Measurements from ENCODE around the gene PLXNA4. TPM values are rescaled to one million over a fixed set of nuclear protein-coding genes. Genes with fewer than 3 reads are reported as not detected.

Gene PLXNA4
- total and polyA plus RNA-seq, 3 experiments from 2014 or later: 0.02 to 0.05 TPM; not detected in 1

DNA sequence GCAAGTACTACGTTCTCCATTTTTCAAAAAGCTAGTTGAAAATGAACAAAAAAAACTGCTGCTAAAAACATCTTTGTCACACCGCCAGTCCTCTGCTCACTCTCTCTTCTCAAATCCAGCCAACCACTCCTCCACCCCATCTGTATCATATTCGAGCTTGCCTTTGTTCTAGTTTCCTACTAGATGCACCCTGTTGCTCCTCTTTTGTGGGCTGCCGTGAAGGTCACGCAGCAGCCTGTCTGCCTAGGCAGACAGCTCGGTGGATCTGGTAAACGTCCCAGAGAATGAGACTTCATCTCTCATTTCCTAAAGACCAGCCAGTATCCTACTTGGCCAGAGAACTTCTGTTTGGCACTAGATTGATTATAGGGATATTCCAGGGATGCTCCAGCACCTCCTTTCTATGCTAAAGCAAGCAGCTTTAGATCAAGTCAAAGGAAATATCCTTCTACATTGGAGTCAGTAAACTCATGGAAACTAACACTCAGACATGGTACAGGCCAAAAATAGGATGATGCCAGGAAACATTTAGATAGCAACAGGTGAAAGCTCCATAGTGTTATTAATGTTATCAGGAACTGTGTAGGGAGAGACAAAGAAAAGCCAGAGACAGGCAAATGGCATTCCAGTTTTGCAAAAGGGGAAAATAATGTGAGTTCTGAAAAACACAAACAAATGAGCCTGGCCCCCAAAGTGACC is 8.7 kb upstream of the PLXNA4 start:
- H3K9me3 Mint-ChIP-seq: no peaks in the 10 kb centered on the region
- no peak overlapping the region for H3K4me3 ChIP-seq (ENCODE audit: low read length)
- CTCF ChIA-PET: interaction anchor here (1.4 kb wide), 1 partner anchor 191 kb away, joined by 7 read pairs; no protein-coding TSS in a partner anchor
- DNase-seq: no peak
- H3K4me1 Mint-ChIP-seq: no peaks in the 10 kb centered on the region
- H3K27me3 ChIP-seq (ENCODE audit: insufficient read depth, low read length, poor library complexity, severe bottlenecking): no peaks in the 10 kb centered on the region
- POLR2A ChIA-PET: no interaction called here
- peaks cover 12 to 46% of the 10 kb centered on the region in 2 donors for H3K27me3 Mint-ChIP-seq
- H3K27ac Mint-ChIP-seq: no peak overlapping the region
- no peak overlapping the region for H3K4me3 Mint-ChIP-seq
- H3K36me3 Mint-ChIP-seq: no peaks in the 10 kb centered on the region
- no peaks in the 10 kb centered on the region for H3K36me3 ChIP-seq (ENCODE audit: insufficient read depth, low read length)
- no peaks in the 10 kb centered on the region for H3K4me1 ChIP-seq (ENCODE audit: insufficient read depth, low read length)
- H3K9me3 ChIP-seq (ENCODE audit: low read length): no peaks in the 10 kb centered on the region
- H3K27ac ChIP-seq (ENCODE audit: low read depth, low read length): no peak overlapping the region

DNA sequence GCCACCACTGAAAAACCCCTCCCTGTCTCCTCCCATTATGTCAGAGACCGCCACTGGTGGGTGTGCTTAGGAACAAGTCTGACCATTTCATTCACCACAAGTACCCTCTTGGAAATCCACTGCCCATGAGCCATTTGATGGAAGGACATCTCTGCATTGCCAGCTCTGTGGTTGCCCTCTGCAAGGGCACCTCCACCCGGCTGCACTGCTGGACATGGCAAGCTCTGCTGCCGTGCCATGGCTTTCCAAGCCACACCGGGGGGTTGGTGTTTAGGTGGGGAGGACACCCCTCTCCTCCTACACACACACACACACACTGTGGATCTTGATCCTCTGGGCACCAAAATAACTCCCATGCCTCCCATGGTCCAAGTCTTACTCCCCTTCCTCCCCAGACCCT is 5.2 kb upstream of the PLXNA4 start:
- Mint-ChIP-seq H3K27me3 (peaks cover 29 to 51% of the 10 kb centered on the region in 2 donors), H3K4me3 (no peak overlapping the region), H3K4me1 (peaks cover 0 to 10% (median 7%) of the 10 kb centered on the region in 3 donors), H3K36me3 (no peaks in the 10 kb centered on the region), H3K9me3 (no peaks in the 10 kb centered on the region), H3K27ac (peak overlapping the region in 1 of 8 donors; percentile 93)
- no peak for DNase-seq
- no peak overlapping the region for H3K4me3 ChIP-seq (ENCODE audit: low read length)
- no peaks in the 10 kb centered on the region for H3K4me1 ChIP-seq (ENCODE audit: insufficient read depth, low read length)
- no peaks in the 10 kb centered on the region for H3K36me3 ChIP-seq (ENCODE audit: insufficient read depth, low read length)
- ChIA-PET POLR2A (no interaction called here), CTCF (interaction anchor here (0.8 to 4.7 kb wide), 12 partner anchors 8 to 272 kb away, joined by 3 to 80 read pairs (median 4); no protein-coding TSS in a partner anchor)
- H3K9me3 ChIP-seq (ENCODE audit: low read length): no peaks in the 10 kb centered on the region
- peaks cover 8% of the 10 kb centered on the region for H3K27me3 ChIP-seq (ENCODE audit: insufficient read depth, low read length, poor library complexity, severe bottlenecking)
- no peak overlapping the region for H3K27ac ChIP-seq (ENCODE audit: low read depth, low read length)

DNA sequence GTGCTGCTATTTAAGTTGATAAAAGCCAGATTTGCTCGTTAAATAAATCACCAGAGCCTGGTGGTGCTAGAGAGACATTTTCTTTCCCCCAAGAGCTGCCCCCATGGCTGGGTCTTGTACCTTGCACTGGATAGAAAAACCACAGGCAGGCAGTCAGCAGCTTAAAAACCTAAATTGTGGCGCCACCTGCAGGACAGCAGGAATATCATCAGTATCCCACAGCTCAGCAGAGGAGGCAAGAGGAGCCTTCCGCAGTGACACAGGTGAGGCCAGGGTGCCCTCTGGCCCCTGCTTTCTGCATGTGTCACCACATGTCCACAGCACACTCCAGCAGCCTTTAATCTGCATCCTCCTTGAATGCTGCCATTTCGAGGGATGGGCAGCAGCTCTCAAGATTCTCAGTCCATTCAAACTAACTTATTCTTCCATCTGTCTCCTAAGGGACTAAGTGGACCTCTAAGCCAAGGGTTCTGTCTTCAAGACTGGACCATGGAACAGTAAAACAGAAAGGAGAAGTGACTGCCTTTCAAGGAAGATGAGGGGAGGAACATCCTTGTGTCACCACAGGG is 4.5 kb upstream of the PLXNA4 start:
- Mint-ChIP-seq H3K27me3 (peaks cover 31 to 47% of the 10 kb centered on the region in 2 donors), H3K36me3 (no peaks in the 10 kb centered on the region), H3K4me1 (peaks cover 2 to 13% (median 9%) of the 10 kb centered on the region in 3 donors), H3K27ac (no peak overlapping the region), H3K9me3 (no peaks in the 10 kb centered on the region), H3K4me3 (no peak overlapping the region)
- H3K36me3 ChIP-seq (ENCODE audit: insufficient read depth, low read length): no peaks in the 10 kb centered on the region
- ChIA-PET CTCF (interaction anchor here (0.7 to 4.7 kb wide), 24 partner anchors 9 to 1737 kb away, joined by 3 to 80 read pairs (median 4); no protein-coding TSS in a partner anchor), POLR2A (no interaction called here)
- peaks cover 10% of the 10 kb centered on the region for H3K27me3 ChIP-seq (ENCODE audit: insufficient read depth, low read length, poor library complexity, severe bottlenecking)
- DNase-seq: peak; percentile 52 to 71 (median 61)
- H3K4me1 ChIP-seq (ENCODE audit: insufficient read depth, low read length): peaks cover 2% of the 10 kb centered on the region
- no peaks in the 10 kb centered on the region for H3K9me3 ChIP-seq (ENCODE audit: low read length)
- no peak overlapping the region for H3K4me3 ChIP-seq (ENCODE audit: low read length)
- no peak overlapping the region for H3K27ac ChIP-seq (ENCODE audit: low read depth, low read length)

DNA sequence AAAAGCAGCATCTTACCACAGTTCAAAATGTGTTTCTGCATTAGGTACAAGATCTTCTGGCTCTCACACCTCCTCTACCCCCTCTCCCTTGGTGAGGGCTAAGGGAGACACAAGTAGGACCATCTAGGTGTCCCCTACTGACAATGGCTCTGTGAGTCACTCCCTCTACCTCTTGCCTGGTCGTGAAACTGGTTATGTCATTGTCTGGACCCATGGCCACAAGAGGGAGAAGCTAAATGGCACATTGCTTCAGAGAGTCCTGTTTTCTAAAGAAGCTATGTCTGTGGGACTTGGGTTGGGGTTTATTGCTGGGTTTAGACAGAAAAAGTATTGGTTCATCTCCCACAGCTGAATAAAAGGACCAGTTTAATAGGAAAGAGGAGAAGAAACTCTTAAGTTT is 4.0 kb upstream of the PLXNA4 start:
- ChIA-PET CTCF (interaction anchor here (0.7 to 4.7 kb wide), 24 partner anchors 9 to 1737 kb away, joined by 3 to 80 read pairs (median 4); no protein-coding TSS in a partner anchor), POLR2A (no interaction called here)
- H3K4me1 Mint-ChIP-seq: peaks cover 7 to 18% (median 12%) of the 10 kb centered on the region in 3 donors

DNA sequence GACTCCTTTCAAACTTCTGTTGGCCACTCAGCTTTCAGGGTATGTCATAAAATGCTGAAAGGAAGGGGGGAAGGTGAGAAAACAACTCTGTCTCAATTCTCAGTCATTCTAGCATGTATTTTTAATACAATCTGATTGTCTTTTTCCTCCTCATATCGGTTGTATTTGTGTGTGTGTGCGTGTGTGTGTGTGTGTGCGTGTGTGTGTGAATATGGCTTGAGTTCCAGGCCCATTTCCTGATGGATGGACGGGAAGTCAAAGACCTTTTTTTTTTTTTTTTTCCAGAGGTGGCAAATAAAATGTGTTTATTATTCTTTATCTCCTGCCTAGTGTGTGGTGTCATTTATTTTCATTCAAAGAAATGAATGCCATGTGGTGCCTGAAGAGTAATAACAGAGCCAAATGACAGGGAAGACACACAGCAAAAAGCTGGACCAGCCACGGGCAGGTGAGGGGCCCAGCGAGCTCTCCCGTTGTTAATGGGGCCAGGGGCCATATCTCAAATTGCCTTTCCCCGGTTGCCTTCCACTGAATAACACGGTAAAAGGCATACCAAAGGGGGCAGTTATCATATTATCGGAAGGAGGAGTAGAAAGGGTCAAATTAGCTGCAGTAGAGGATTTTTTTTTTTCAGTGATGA is 3.1 kb upstream of the PLXNA4 start:
- Mint-ChIP-seq H3K9me3 (peaks cover 0 to 1% (median 0%) of the 10 kb centered on the region in 5 donors), H3K4me3 (no peak overlapping the region), H3K27ac (no peak overlapping the region), H3K4me1 (peaks cover 12 to 23% (median 14%) of the 10 kb centered on the region in 3 donors), H3K27me3 (peaks cover 41 to 51% of the 10 kb centered on the region in 2 donors), H3K36me3 (no peaks in the 10 kb centered on the region)
- CTCF ChIA-PET: interaction anchor here (1.3 to 4.7 kb wide), 5 partner anchors 15 to 261 kb away, joined by 3 to 80 read pairs (median 4); no protein-coding TSS in a partner anchor
- Histone ChIP-seq H3K36me3 (ENCODE audit: insufficient read depth, low read length) (no peaks in the 10 kb centered on the region), H3K4me3 (ENCODE audit: low read length) (no peak overlapping the region), H3K27ac (ENCODE audit: low read depth, low read length) (no peak overlapping the region), H3K4me1 (ENCODE audit: insufficient read depth, low read length) (peaks cover 10% of the 10 kb centered on the region), H3K27me3 (ENCODE audit: insufficient read depth, low read length, poor library complexity, severe bottlenecking) (peaks cover 25% of the 10 kb centered on the region), H3K9me3 (ENCODE audit: low read length) (no peaks in the 10 kb centered on the region)
- POLR2A ChIA-PET: no interaction called here
- DNase-seq: no peak

More for the DNA sequence above, 4.0 kb upstream of the PLXNA4 start:
- no peaks in the 10 kb centered on the region for H3K36me3 Mint-ChIP-seq
- H3K27ac ChIP-seq (ENCODE audit: low read depth, low read length): no peak overlapping the region
- no peak overlapping the region for H3K27ac Mint-ChIP-seq
- H3K9me3 ChIP-seq (ENCODE audit: low read length): no peaks in the 10 kb centered on the region
- H3K27me3 ChIP-seq (ENCODE audit: insufficient read depth, low read length, poor library complexity, severe bottlenecking): peaks cover 16% of the 10 kb centered on the region
- no peaks in the 10 kb centered on the region for H3K9me3 Mint-ChIP-seq
- no peaks in the 10 kb centered on the region for H3K36me3 ChIP-seq (ENCODE audit: insufficient read depth, low read length)
- H3K4me3 Mint-ChIP-seq: no peak overlapping the region
- H3K27me3 Mint-ChIP-seq: peaks cover 36 to 47% of the 10 kb centered on the region in 2 donors
- DNase-seq: no peak
- H3K4me1 ChIP-seq (ENCODE audit: insufficient read depth, low read length): peaks cover 7% of the 10 kb centered on the region
- no peak overlapping the region for H3K4me3 ChIP-seq (ENCODE audit: low read length)

DNA sequence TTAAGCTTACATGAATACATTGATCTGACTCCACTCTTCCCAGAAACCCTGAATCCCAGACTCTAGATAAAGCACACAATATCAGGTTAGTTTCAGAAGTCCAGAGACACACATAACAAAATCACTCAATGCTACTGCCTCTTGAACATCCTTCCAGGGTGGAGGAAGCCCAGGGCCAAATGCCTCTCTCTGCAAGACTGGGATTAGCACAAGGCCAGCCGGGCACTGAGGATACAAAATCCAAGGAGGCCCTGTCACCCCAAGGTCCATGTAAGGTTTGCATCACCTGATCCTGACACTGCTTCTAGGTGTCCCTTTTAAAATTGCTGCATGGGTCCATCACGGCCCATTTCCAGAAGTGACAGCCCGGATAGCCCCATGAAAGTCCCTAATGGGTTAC is 2.6 kb upstream of the PLXNA4 start:
- no peak for DNase-seq
- ChIA-PET CTCF (interaction anchor here (1.3 to 4.7 kb wide), 2 partner anchors 191 to 261 kb away, joined by 3 to 62 read pairs; no protein-coding TSS in a partner anchor), POLR2A (no interaction called here)
- Histone ChIP-seq H3K27ac (ENCODE audit: low read depth, low read length) (no peak overlapping the region), H3K4me3 (ENCODE audit: low read length) (no peak overlapping the region), H3K4me1 (ENCODE audit: insufficient read depth, low read length) (peaks cover 10% of the 10 kb centered on the region), H3K36me3 (ENCODE audit: insufficient read depth, low read length) (no peaks in the 10 kb centered on the region), H3K27me3 (ENCODE audit: insufficient read depth, low read length, poor library complexity, severe bottlenecking) (peaks cover 30% of the 10 kb centered on the region), H3K9me3 (ENCODE audit: low read length) (no peaks in the 10 kb centered on the region)
- Mint-ChIP-seq H3K27ac (no peak overlapping the region), H3K27me3 (peaks cover 39 to 55% of the 10 kb centered on the region in 2 donors), H3K4me3 (peak overlapping the region in 1 of 7 donors; percentile 29), H3K36me3 (no peaks in the 10 kb centered on the region), H3K9me3 (peaks cover 0 to 1% (median 0%) of the 10 kb centered on the region in 5 donors), H3K4me1 (peaks cover 12 to 27% (median 17%) of the 10 kb centered on the region in 3 donors)

DNA sequence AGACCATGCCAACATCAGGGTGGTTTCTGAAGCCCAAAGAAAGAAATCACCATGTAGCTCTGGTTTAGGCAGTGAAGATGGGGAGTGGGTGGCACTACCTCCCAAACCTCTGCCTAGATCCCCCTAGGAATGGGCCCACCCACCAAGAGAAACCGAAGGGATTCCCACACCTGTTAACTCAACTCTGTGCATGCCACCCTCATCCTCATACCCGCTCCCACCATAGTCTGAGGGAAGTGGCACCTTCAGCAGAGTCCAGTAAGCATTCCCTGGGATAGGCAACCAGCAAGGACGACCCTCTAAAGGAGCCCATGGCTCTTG is 1.7 kb upstream of the PLXNA4 start:
- H3K4me3 Mint-ChIP-seq: peak overlapping the region; percentile 29 to 83 (median 58)
- Histone ChIP-seq H3K27me3 (ENCODE audit: insufficient read depth, low read length, poor library complexity, severe bottlenecking) (peaks cover 38% of the 10 kb centered on the region), H3K36me3 (ENCODE audit: insufficient read depth, low read length) (no peaks in the 10 kb centered on the region), H3K4me1 (ENCODE audit: insufficient read depth, low read length) (peaks cover 10% of the 10 kb centered on the region), H3K4me3 (ENCODE audit: low read length) (no peak overlapping the region), H3K27ac (ENCODE audit: low read depth, low read length) (no peak overlapping the region), H3K9me3 (ENCODE audit: low read length) (no peaks in the 10 kb centered on the region)
- ChIA-PET POLR2A (no interaction called here), CTCF (interaction anchor here (1.0 to 1.3 kb wide), 2 partner anchors 259 to 268 kb away, joined by 3 to 4 read pairs; no protein-coding TSS in a partner anchor)
- no peak for DNase-seq
- H3K27ac Mint-ChIP-seq: peak overlapping the region in 2 of 8 donors; percentile 29 to 68
- no peaks in the 10 kb centered on the region for H3K36me3 Mint-ChIP-seq
- peaks cover 0 to 1% (median 0%) of the 10 kb centered on the region in 5 donors for H3K9me3 Mint-ChIP-seq
- H3K27me3 Mint-ChIP-seq: peaks cover 45 to 63% of the 10 kb centered on the region in 2 donors
- H3K4me1 Mint-ChIP-seq: peaks cover 12 to 33% (median 19%) of the 10 kb centered on the region in 3 donors

Measured in CD8-positive, alpha-beta memory T cell (primary cell).